Endothelial cell of umbilical vein (primary cell): ENCODE results near the gene PDK3. TPM values are rescaled to one million over a fixed set of nuclear protein-coding genes. Genes with fewer than 3 reads are reported as not detected.

ENCODE experiments used
- BruUV-seq: library from RNA; stranded (reverse); fragments of 400-500 nt; replicated peaks from 2 replicates; lab custom pipeline; 2021; lab: Mats Ljungman, UMichigan
- CTCF ChIA-PET: fragments of 300-600, 350-600 bp; sonication (Branson Sonifier 250); formaldehyde crosslinking; loops from one replicate; lab custom pipeline; 2021; ENCODE audit warnings: antibody characterized with exemption, inconsistent platforms; lab: Charles Lee
- POLR2A ChIA-PET: fragments of 300-600, 350-600 bp; sonication (Branson Sonifier 250); formaldehyde crosslinking; loops from one replicate; lab custom pipeline; 2021; ENCODE audit warnings: antibody characterized with exemption, inconsistent platforms; lab: Charles Lee
- DNase-seq: peaks from one replicate; pipeline ENCODE4 v3.0.0-alpha.2; 2011; ENCODE audit warnings: low read depth, low spot score
- FAIRE-seq: peaks from 2 replicates; lab custom pipeline; 2011; peaks lifted over from hg19 to GRCh38; lab: Jason Lieb, UNC
- H2AFZ ChIP-seq: 2 replicates; pipeline ENCODE4 v1.6.0; 2012; ENCODE audit warnings: low read depth, low read length, control low read depth, inconsistent platforms
- H3K27ac ChIP-seq: 2 replicates; pipeline ENCODE4 v1.5.1; 2011; ENCODE audit warnings: low read depth, mild to moderate bottlenecking, control low read depth, low read length, moderate library complexity; ENCODE audit not compliant: insufficient read depth
- H3K27me3 ChIP-seq, 2 experiments: 2 replicates each; pipeline versions ENCODE4 v1.6.0 to v1.6.1; 2011; ENCODE audit warnings: low read length in 2 of 2, mixed read lengths in 1 of 2; ENCODE audit not compliant: control insufficient read depth in 2 of 2, insufficient read depth in 2 of 2
- H3K36me3 ChIP-seq, 2 experiments: 2 replicates in 1 of 2; 3 replicates in 1 of 2; pipeline ENCODE4 v1.5.1; 2011; ENCODE audit warnings: low read length in 2 of 2, mild to moderate bottlenecking in 1 of 2, moderate library complexity in 1 of 2; ENCODE audit not compliant: control insufficient read depth in 2 of 2, insufficient read depth in 2 of 2; ENCODE audit errors: extremely low read depth in 1 of 2
- H3K4me1 ChIP-seq: 3 replicates; pipeline ENCODE4 v1.5.1; 2011; ENCODE audit warnings: mild to moderate bottlenecking, low read length; ENCODE audit not compliant: control insufficient read depth, insufficient read depth; ENCODE audit errors: extremely low read depth
- H3K4me2 ChIP-seq: 2 replicates; pipeline ENCODE4 v1.6.1; 2011; ENCODE audit warnings: low read length, control low read depth, mixed read lengths; ENCODE audit not compliant: insufficient read depth
- H3K4me3 ChIP-seq, 3 experiments: fragments of 200-600 bp in 1 of 3; sonication (generic), shearing (Covaris generic) in 1 of 3; replicated peaks in 1 of 3; 2 replicates each; pipeline ENCODE4 v1.5.1; 2011 to 2016; ENCODE audit warnings: control low read depth in 3 of 3, low read length in 3 of 3, mild to moderate bottlenecking in 2 of 3, inconsistent platforms in 1 of 3, low read depth in 1 of 3, moderate library complexity in 1 of 3; ENCODE audit not compliant: insufficient read depth in 1 of 3
- H3K79me2 ChIP-seq: 2 replicates; pipeline ENCODE4 v1.6.0; 2012; ENCODE audit warnings: low read length, inconsistent platforms; ENCODE audit not compliant: control insufficient read depth, insufficient read depth
- H3K9ac ChIP-seq: replicated peaks from 2 replicates; pipeline ENCODE3; 2011; ENCODE audit warnings: low read length, control low read depth; ENCODE audit not compliant: insufficient read depth; ENCODE audit errors: extremely low read depth
- H3K9me1 ChIP-seq: replicated peaks from 3 replicates; pipeline ENCODE4 v1.6.0; 2011; ENCODE audit warnings: mild to moderate bottlenecking, low read length; ENCODE audit not compliant: control insufficient read depth, insufficient read depth; ENCODE audit errors: extremely low read depth
- H3K9me3 ChIP-seq: replicated peaks from 2 replicates; pipeline ENCODE4 v1.5.1; 2012; ENCODE audit warnings: low read length, inconsistent platforms; ENCODE audit not compliant: control insufficient read depth, insufficient read depth
- H4K20me1 ChIP-seq: replicated peaks from 2 replicates; pipeline ENCODE3; 2011; ENCODE audit warnings: mild to moderate bottlenecking, low read length; ENCODE audit not compliant: control insufficient read depth, insufficient read depth; ENCODE audit errors: extremely low read depth
- EZH2 ChIP-seq: IDR thresholded peaks from 2 replicates; pipeline ENCODE4 v1.6.1; 2012; ENCODE audit warnings: borderline replicate concordance, low read depth, mild to moderate bottlenecking, moderate library complexity, low read length, inconsistent platforms; ENCODE audit not compliant: severe bottlenecking
- FOS ChIP-seq: IDR thresholded peaks from 2 replicates; pipeline ENCODE4 v1.6.1; 2011; ENCODE audit warnings: mild to moderate bottlenecking, low read length, moderate library complexity, borderline replicate concordance; ENCODE audit not compliant: insufficient read depth
- GATA2 ChIP-seq: IDR thresholded peaks from 2 replicates; pipeline ENCODE4 v1.7.0; 2011; ENCODE audit warnings: low read depth, mild to moderate bottlenecking, moderate library complexity, mixed read lengths, low read length; ENCODE audit not compliant: insufficient read length, insufficient read depth
- JUN ChIP-seq: IDR thresholded peaks from 2 replicates; pipeline ENCODE4 v1.6.1; 2011; ENCODE audit warnings: borderline replicate concordance, low read depth; ENCODE audit not compliant: insufficient read length, insufficient read depth
- MAX ChIP-seq: IDR thresholded peaks from 2 replicates; pipeline ENCODE4 v1.6.1; 2011; ENCODE audit not compliant: insufficient read depth, insufficient read length
- MYC ChIP-seq: IDR thresholded peaks from one replicate; pipeline ENCODE4 v1.6.1; 2011; ENCODE audit warnings: mild to moderate bottlenecking, low read depth, low read length
- POLR2A ChIP-seq: IDR thresholded peaks from 2 replicates; pipeline ENCODE4 v1.6.1; 2012; ENCODE audit warnings: low read depth, mild to moderate bottlenecking, control low read depth, low read length
- POLR2AphosphoS5 ChIP-seq: IDR thresholded peaks from 2 replicates; pipeline ENCODE4 v1.6.1; 2012; ENCODE audit warnings: low read depth, mild to moderate bottlenecking, control low read depth, low read length, moderate library complexity; ENCODE audit not compliant: insufficient read depth
- dilution Hi-C: fragments of 300-500 bp; cut with MboI; formaldehyde crosslinking; loops from one replicate; pipeline ENCODE4 v1.15.0; 2019; ENCODE audit warnings: low sequenced_read_pairs; ENCODE audit not compliant: extremely low pct_ligation_motif_present
- intact Hi-C: fragments of 100-400 bp; cut with micrococcal nuclease; formaldehyde crosslinking; loops from one replicate; pipeline ENCODE4 v1.10.0; 2022
- polyA plus RNA-seq, 4 experiments: library from polyadenylated mRNA; depleted of rRNA in 3 of 4; stranded (reverse) in 3 of 4; unstranded in 1 of 4; fragments of >200 nt; gene quantifications; 2 replicates each; pipeline versions ENCODE4 v1.2.1 to v1.2.3, GENCODE V29; 2011 to 2012; ENCODE audit warnings: missing spikeins in 1 of 4
- total RNA-seq: library from RNA; stranded (reverse); gene quantifications from 2 replicates; pipeline ENCODE4 v1.2.3, GENCODE V29; 2021
- TF ChIP-seq, protein P1 (sequence below), 2 donors: IDR thresholded peaks; 1 replicate in 1 of 2; 2 replicates in 1 of 2; pipeline ENCODE4 v1.5.1; 2011; ENCODE audit warnings: low read length in 2 of 2, mild to moderate bottlenecking in 2 of 2, moderate library complexity in 2 of 2, control low read depth in 1 of 2, inconsistent platforms in 1 of 2, low read depth in 1 of 2; ENCODE audit not compliant: insufficient read depth in 1 of 2; ENCODE audit errors: extremely low read depth in 1 of 2

Gene PDK3
- total and polyA plus RNA-seq, 2 donors (not counting 3 experiments of a cell fraction or from before 2014, with no cell fraction given), result 3.0 to 5.9 TPM

- Histone ChIP-seq H3K4me1 (no peaks in the 10 kb centered on the region), H3K79me2 (no peaks in the 10 kb centered on the region), H3K4me3 (no peak overlapping the region), H3K9ac (no peak overlapping the region), H3K36me3 (no peaks in the 10 kb centered on the region), H3K4me2 (no peak overlapping the region), H3K27me3 (peaks cover 0 to 6% of the 10 kb centered on the region in 2 experiments), H3K27ac (no peak overlapping the region), H3K9me3 (no peaks in the 10 kb centered on the region), H3K9me1 (no peaks in the 10 kb centered on the region), H2AFZ (no peak overlapping the region), H4K20me1 (no peaks in the 10 kb centered on the region)
- BruUV-seq, result no TSS peak
- intact Hi-C loops (no loop called here), dilution Hi-C loops (no loop called here)
- FAIRE-seq, result no peak
- DNase-seq, result no peak
- TF ChIP-seq MAX (no peak), GATA2 (no peak), POLR2AphosphoS5 (no peak), POLR2A (no peak), FOS (no peak), JUN (no peak)
- CTCF ChIA-PET, result no interaction called here
- POLR2A ChIA-PET, result no interaction called here
These were observed 85.1 kb downstream of the PDK3 start for GRCh38 chrX:24550166-24550565.

- no peaks in the 10 kb centered on the region for H3K36me3 ChIP-seq
- H3K4me1 ChIP-seq, result no peaks in the 10 kb centered on the region
- H3K27me3 ChIP-seq, result no peaks in the 10 kb centered on the region
- H3K9me3 ChIP-seq, result no peaks in the 10 kb centered on the region
- CTCF ChIA-PET, result interaction anchor here (1.4 kb wide), 1 partner anchor 157 kb away, joined by 3 read pairs; no protein-coding TSS in a partner anchor
- POLR2A ChIA-PET, result no interaction called here
- TF ChIP-seq POLR2AphosphoS5 (no peak), MAX (no peak), EZH2 (no peak), POLR2A (no peak), JUN (no peak), FOS (no peak), MYC (no peak), GATA2 (no peak)
- TF ChIP-seq, protein P1, sequence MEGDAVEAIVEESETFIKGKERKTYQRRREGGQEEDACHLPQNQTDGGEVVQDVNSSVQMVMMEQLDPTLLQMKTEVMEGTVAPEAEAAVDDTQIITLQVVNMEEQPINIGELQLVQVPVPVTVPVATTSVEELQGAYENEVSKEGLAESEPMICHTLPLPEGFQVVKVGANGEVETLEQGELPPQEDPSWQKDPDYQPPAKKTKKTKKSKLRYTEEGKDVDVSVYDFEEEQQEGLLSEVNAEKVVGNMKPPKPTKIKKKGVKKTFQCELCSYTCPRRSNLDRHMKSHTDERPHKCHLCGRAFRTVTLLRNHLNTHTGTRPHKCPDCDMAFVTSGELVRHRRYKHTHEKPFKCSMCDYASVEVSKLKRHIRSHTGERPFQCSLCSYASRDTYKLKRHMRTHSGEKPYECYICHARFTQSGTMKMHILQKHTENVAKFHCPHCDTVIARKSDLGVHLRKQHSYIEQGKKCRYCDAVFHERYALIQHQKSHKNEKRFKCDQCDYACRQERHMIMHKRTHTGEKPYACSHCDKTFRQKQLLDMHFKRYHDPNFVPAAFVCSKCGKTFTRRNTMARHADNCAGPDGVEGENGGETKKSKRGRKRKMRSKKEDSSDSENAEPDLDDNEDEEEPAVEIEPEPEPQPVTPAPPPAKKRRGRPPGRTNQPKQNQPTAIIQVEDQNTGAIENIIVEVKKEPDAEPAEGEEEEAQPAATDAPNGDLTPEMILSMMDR (IDR thresholded peaks at IDR 0.05; ENCODE audit: extremely low read depth in 1 of 2, insufficient read depth in 1 of 2, low read depth in 1 of 2, low read length in 2 of 2), result no peak
- no peaks in the 10 kb centered on the region for H3K79me2 ChIP-seq
- H3K27ac ChIP-seq, result no peak overlapping the region
- no peaks in the 10 kb centered on the region for H4K20me1 ChIP-seq
- no peak overlapping the region for H3K4me2 ChIP-seq
- dilution Hi-C loops, result no loop called here
- FAIRE-seq (peak; percentile 4), DNase-seq (peak; percentile 9)
- intact Hi-C loops, result no loop called here
- no peak overlapping the region for H3K4me3 ChIP-seq
- no peak overlapping the region for H2AFZ ChIP-seq
- no peak overlapping the region for H3K9ac ChIP-seq
- no peaks in the 10 kb centered on the region for H3K9me1 ChIP-seq
- BruUV-seq, result no TSS peak
These were observed 87.9 kb downstream of the PDK3 start for GRCh38 chrX:24553011-24553410.
